Fibroblast of the aortic adventitia (primary cell): ENCODE results near the gene RTP2. TPM values are rescaled to one million over a fixed set of nuclear protein-coding genes. Genes with fewer than 3 reads are reported as not detected.
A peak's percentile ranks its signal among the peaks of the same experiment; 100 is the strongest.
"Not testable (repeated sequence)": the region's sequence is repeated elsewhere in the genome, so short reads cannot be mapped to it uniquely, and the experiment has no call there.

Experiments
- DNase-seq: peaks from one replicate; pipeline ENCODE4 v3.0.0-alpha.2; 2010; ENCODE audit warnings: low read depth
- H3K4me3 ChIP-seq: 2 replicates; pipeline ENCODE4 v1.5.1; 2011; ENCODE audit warnings: low read depth, mild to moderate bottlenecking, control low read depth, low read length, moderate library complexity
- CTCF ChIP-seq: IDR thresholded peaks from 2 replicates; pipeline ENCODE4 v1.5.1; 2011; ENCODE audit warnings: mild to moderate bottlenecking, low read length, control low read depth, inconsistent platforms; ENCODE audit not compliant: insufficient read depth
- total RNA-seq: library from RNA; depleted of rRNA; stranded (reverse); fragments of >200 nt; gene quantifications from 2 replicates; pipeline ENCODE4 v1.2.3, GENCODE V29; 2012; ENCODE audit warnings: low replicate concordance

The RTP2 gene
- total RNA-seq, 1 donor, result not detected

- no peak for DNase-seq
- no peak for TF ChIP-seq CTCF
Observed at GRCh38 chr3:187686621-187687273, 15.6 kb downstream of the RTP2 start.

GRCh38 chr3:187685948-187686347, 16.4 kb downstream of the RTP2 start:
- no peak for DNase-seq
- H3K4me3 ChIP-seq, result no peak overlapping the region
- TF ChIP-seq CTCF, result no peak

More at GRCh38 chr3:187686621-187687273, 15.6 kb downstream of the RTP2 start:
- H3K4me3 ChIP-seq, result no peak overlapping the region

GRCh38 chr3:187684880-187685279, 17.5 kb downstream of the RTP2 start:
- TF ChIP-seq CTCF, result no peak
- peak; percentile 41 for DNase-seq
- H3K4me3 ChIP-seq, result no peak overlapping the region

GRCh38 chr3:187684444-187684843, 17.9 kb downstream of the RTP2 start:
- DNase-seq, result no peak
- TF ChIP-seq CTCF, result no peak
- H3K4me3 ChIP-seq, result no peak overlapping the region

- not testable (repeated sequence) for DNase-seq, H3K4me3 ChIP-seq
Observed at GRCh38 chr3:187681756-187682155, 20.6 kb downstream of the RTP2 start.

- no peak overlapping the region for H3K4me3 ChIP-seq
- peak; percentile 97 for TF ChIP-seq CTCF
- peak; percentile 79 for DNase-seq
Observed at GRCh38 chr3:187679638-187680396, 22.5 kb downstream of the RTP2 start.

GRCh38 chr3:187678726-187679268, 23.6 kb downstream of the RTP2 start:
- no peak overlapping the region for H3K4me3 ChIP-seq
- peak; percentile 76 for TF ChIP-seq CTCF
- peak; percentile 75 for DNase-seq
